ENCODE measurements around the gene G6PC3. TPM values are rescaled to one million over a fixed set of nuclear protein-coding genes. Genes with fewer than 3 reads are reported as not detected.
"Not testable (repeated sequence)": the region's sequence is repeated elsewhere in the genome, so short reads cannot be mapped to it uniquely, and the experiment has no call there.

The G6PC3 gene
- total and polyA plus RNA-seq, 2 donors from 2014 or later: 70.0 to 150 TPM

DNA sequence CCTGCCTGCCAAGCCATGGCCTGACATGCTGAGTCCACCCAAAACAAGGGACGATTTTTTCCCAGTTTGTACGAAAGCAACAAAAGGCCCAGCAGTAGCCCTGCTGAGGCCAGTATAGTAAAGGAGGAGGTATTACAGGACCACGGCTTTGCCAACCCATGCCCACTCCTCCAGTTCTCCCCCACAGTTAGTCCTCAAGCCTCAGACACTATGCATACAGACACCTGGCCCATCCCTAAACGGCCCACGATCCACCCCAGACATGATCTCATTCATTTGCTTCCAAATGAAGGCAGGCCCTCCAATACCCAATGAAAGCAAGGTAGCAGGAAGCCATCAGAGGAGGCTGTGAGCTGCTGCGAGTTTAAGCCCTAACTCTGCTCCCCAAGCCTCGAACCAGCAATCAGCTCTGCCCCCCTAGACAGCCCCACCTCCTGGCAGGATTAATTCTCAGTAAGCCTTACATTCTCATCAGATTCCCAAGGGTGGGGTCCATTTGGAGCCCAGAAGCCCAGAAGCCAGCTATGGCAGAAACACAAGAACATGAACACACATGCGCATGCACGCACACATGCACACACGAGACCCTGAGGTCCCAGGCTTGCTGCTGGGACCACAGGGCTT, 48.0 kb downstream of the G6PC3 start:
- DNase-seq (peak in 1 of 5 donors; percentile 29), FAIRE-seq (no peak)
- Histone ChIP-seq H3K9me3 (ENCODE audit: control insufficient read depth in 2 of 3, insufficient read depth in 1 of 3, low read length in 3 of 3) (no peaks in the 10 kb centered on the region), H3K36me3 (ENCODE audit: control insufficient read depth in 2 of 3, insufficient read depth in 3 of 3, low read length in 3 of 3) (peaks cover 0 to 18% (median 0%) of the 10 kb centered on the region in 3 donors), H3K9ac (ENCODE audit: low read length in 3 of 3) (no peak overlapping the region), H3K27me3 (ENCODE audit: control insufficient read depth, insufficient read depth, low read length) (no peaks in the 10 kb centered on the region), H3K27ac (ENCODE audit: low read depth in 2 of 2, low read length in 2 of 2) (peak overlapping the region in 1 of 2 donors; percentile 10), H3K4me3 (ENCODE audit: low read length in 3 of 3) (no peak overlapping the region), H3K4me1 (ENCODE audit: control insufficient read depth in 2 of 3, insufficient read depth in 2 of 3, low read depth in 1 of 3, low read length in 3 of 3) (peaks cover 0 to 32% (median 12%) of the 10 kb centered on the region in 3 donors)
- intact Hi-C loops (cut with DNase I): no loop called here
- TF ChIP-seq, protein P1, sequence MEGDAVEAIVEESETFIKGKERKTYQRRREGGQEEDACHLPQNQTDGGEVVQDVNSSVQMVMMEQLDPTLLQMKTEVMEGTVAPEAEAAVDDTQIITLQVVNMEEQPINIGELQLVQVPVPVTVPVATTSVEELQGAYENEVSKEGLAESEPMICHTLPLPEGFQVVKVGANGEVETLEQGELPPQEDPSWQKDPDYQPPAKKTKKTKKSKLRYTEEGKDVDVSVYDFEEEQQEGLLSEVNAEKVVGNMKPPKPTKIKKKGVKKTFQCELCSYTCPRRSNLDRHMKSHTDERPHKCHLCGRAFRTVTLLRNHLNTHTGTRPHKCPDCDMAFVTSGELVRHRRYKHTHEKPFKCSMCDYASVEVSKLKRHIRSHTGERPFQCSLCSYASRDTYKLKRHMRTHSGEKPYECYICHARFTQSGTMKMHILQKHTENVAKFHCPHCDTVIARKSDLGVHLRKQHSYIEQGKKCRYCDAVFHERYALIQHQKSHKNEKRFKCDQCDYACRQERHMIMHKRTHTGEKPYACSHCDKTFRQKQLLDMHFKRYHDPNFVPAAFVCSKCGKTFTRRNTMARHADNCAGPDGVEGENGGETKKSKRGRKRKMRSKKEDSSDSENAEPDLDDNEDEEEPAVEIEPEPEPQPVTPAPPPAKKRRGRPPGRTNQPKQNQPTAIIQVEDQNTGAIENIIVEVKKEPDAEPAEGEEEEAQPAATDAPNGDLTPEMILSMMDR (IDR thresholded peaks at IDR 0.05; ENCODE audit: borderline replicate concordance, extremely low read depth, insufficient read depth): no peak

DNA sequence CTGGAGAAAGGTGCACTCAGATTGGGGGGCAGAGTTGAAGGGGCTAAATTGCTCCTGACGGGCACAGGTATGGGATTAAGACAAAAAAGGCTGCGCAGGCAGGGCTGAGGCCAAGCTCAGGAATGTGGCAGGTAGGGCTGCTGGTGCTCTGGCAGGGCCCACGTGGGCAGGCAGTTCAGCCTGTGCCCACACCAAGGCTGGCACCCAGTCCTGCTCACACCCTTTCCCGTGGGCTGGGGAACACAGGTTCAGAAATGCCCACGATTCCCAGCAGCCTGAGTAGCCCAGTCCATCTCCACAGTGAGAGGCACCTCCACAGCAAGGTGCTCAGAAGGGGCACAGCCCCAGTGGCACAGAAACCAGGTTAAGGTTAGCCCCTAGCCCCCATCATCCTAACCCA, 48.5 kb downstream of the G6PC3 start:
- Histone ChIP-seq H3K27me3 (ENCODE audit: control insufficient read depth, insufficient read depth, low read length) (no peaks in the 10 kb centered on the region), H3K4me1 (ENCODE audit: control insufficient read depth in 2 of 3, insufficient read depth in 2 of 3, low read depth in 1 of 3, low read length in 3 of 3) (peaks cover 0 to 28% (median 12%) of the 10 kb centered on the region in 3 donors), H3K9me3 (ENCODE audit: control insufficient read depth in 2 of 3, insufficient read depth in 1 of 3, low read length in 3 of 3) (no peaks in the 10 kb centered on the region), H3K4me3 (ENCODE audit: low read length in 3 of 3) (no peak overlapping the region), H3K9ac (ENCODE audit: low read length in 3 of 3) (no peak overlapping the region), H3K36me3 (ENCODE audit: control insufficient read depth in 2 of 3, insufficient read depth in 3 of 3, low read length in 3 of 3) (peaks cover 0 to 15% (median 0%) of the 10 kb centered on the region in 3 donors), H3K27ac (ENCODE audit: low read depth in 2 of 2, low read length in 2 of 2) (no peak overlapping the region)
- intact Hi-C loops (cut with DNase I): no loop called here
- no peak for DNase-seq
- TF ChIP-seq, protein P1 (IDR thresholded peaks at IDR 0.05; ENCODE audit: borderline replicate concordance, extremely low read depth, insufficient read depth): no peak
- FAIRE-seq: no peak

DNA sequence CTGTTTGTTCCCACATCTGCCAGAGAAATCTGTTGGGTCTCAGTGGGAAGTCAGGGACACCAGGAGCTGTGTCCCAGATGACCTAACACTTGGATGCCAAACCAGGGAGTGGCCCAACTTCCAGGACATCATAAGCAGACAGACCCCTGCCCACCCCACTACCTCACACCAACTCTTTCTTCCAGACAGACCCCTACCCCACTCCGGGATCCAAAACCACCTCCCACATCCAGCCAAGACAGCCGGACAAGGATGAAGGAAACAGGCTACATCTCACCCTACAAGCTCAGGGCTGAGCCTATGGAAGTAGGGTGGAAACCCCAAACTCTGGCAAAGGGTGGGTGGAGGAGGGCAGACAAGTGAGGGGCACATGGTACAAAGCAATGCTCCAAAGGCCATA, 49.3 kb downstream of the G6PC3 start:
- Histone ChIP-seq H3K9ac (ENCODE audit: low read length in 3 of 3) (no peak overlapping the region), H3K4me1 (ENCODE audit: control insufficient read depth in 2 of 3, insufficient read depth in 2 of 3, low read depth in 1 of 3, low read length in 3 of 3) (peaks cover 0 to 28% (median 12%) of the 10 kb centered on the region in 3 donors), H3K36me3 (ENCODE audit: control insufficient read depth in 2 of 3, insufficient read depth in 3 of 3, low read length in 3 of 3) (peaks cover 0 to 13% (median 0%) of the 10 kb centered on the region in 3 donors), H3K27ac (ENCODE audit: low read depth in 2 of 2, low read length in 2 of 2) (no peak overlapping the region), H3K9me3 (ENCODE audit: control insufficient read depth in 2 of 3, insufficient read depth in 1 of 3, low read length in 3 of 3) (no peaks in the 10 kb centered on the region), H3K27me3 (ENCODE audit: control insufficient read depth, insufficient read depth, low read length) (no peaks in the 10 kb centered on the region), H3K4me3 (ENCODE audit: low read length in 3 of 3) (no peak overlapping the region)
- TF ChIP-seq, protein P1 (IDR thresholded peaks at IDR 0.05; ENCODE audit: borderline replicate concordance, extremely low read depth, insufficient read depth): no peak
- no peak for DNase-seq
- intact Hi-C loops (cut with DNase I): no loop called here
- FAIRE-seq: no peak

DNA sequence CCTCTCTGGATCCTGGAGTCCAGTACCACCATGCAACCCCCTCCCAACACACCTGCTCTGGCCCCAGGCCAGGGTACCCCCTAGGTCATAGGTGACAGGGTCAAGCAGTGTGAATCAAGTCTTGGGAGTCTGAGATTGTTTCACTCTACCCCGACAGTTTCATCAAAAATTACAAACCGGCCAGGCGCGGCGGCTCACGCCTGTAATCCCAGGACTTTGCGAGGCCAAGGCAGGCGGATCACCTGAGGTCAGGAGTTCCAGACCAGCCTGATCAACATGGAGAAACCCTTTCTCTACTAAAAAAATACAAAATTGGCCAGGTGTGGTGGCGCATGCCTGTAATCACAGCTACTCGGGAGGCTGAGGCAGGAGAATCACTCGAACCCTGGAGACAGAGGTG, 49.7 kb downstream of the G6PC3 start:
- DNase-seq; H3K36me3 ChIP-seq (ENCODE audit: control insufficient read depth in 2 of 3, insufficient read depth in 3 of 3, low read length in 3 of 3); H3K27ac ChIP-seq (ENCODE audit: low read depth in 2 of 2, low read length in 2 of 2); H3K27me3 ChIP-seq (ENCODE audit: control insufficient read depth, insufficient read depth, low read length); H3K9me3 ChIP-seq (ENCODE audit: control insufficient read depth in 2 of 3, insufficient read depth in 1 of 3, low read length in 3 of 3); FAIRE-seq; intact Hi-C loops (cut with DNase I); H3K4me3 ChIP-seq (ENCODE audit: low read length in 3 of 3): not testable (repeated sequence)
- Histone ChIP-seq H3K9ac (ENCODE audit: low read length in 3 of 3) (peak overlapping the region in 1 of 3 donors; percentile 2), H3K4me1 (ENCODE audit: control insufficient read depth in 2 of 3, insufficient read depth in 2 of 3, low read depth in 1 of 3, low read length in 3 of 3) (peaks cover 0 to 28% (median 12%) of the 10 kb centered on the region in 3 donors)
